BE2C (cell line): ENCODE data around the gene PPFIBP1.

Experiments
- DNase-seq: peaks from one replicate; pipeline ENCODE4 v3.0.0-alpha.2; 2020
- H3K27me3 ChIP-seq: fragments of 250-450 bp; sonication (Bioruptor Pico); 2 replicates; pipeline ENCODE4 v1.5.1; 2020; ENCODE audit warnings: mild to moderate bottlenecking
- H3K36me3 ChIP-seq: fragments of 250-450 bp; sonication (Bioruptor Pico); 2 replicates; pipeline ENCODE4 v1.5.1; 2020; ENCODE audit warnings: mild to moderate bottlenecking
- H3K4me1 ChIP-seq: fragments of 250-450 bp; sonication (Bioruptor Pico); 2 replicates; pipeline ENCODE4 v1.5.1; 2020
- H3K4me3 ChIP-seq: 2 replicates; pipeline ENCODE4 v1.5.1; 2011; ENCODE audit warnings: low read depth, low read length
- H3K9me3 ChIP-seq: fragments of 250-450 bp; sonication (Bioruptor Pico); 2 replicates; pipeline ENCODE4 v1.5.1; 2020
- TF ChIP-seq, protein P1 (sequence below): IDR thresholded peaks from 2 replicates; pipeline ENCODE4 v1.5.1; 2012; ENCODE audit warnings: mild to moderate bottlenecking, low read depth, low read length

PPFIBP1 gene

DNA sequence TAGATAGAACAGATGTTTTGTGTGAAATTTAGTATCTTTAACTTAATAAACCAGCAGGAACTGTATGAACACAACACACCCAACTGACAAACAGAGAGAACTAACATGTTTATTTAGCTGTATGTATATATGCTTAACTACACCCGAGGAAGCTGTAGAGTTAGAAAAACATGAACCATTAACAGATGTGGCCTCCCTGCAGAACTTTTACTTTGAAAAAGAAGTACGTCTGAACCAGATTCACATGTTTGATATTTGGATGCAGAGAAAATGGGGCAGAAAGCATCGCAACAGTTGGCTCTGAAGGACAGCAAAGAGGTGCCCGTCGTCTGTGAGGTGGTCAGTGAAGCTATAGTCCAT lies 172.3 kb downstream of the PPFIBP1 start, which contains the start of gene REP15:
TSS of gene REP15 (plus strand) at position 155 of the 360 bp plus-strand sequence. CDS start at position 271, 116 bp downstream.
- TF ChIP-seq, protein P1, sequence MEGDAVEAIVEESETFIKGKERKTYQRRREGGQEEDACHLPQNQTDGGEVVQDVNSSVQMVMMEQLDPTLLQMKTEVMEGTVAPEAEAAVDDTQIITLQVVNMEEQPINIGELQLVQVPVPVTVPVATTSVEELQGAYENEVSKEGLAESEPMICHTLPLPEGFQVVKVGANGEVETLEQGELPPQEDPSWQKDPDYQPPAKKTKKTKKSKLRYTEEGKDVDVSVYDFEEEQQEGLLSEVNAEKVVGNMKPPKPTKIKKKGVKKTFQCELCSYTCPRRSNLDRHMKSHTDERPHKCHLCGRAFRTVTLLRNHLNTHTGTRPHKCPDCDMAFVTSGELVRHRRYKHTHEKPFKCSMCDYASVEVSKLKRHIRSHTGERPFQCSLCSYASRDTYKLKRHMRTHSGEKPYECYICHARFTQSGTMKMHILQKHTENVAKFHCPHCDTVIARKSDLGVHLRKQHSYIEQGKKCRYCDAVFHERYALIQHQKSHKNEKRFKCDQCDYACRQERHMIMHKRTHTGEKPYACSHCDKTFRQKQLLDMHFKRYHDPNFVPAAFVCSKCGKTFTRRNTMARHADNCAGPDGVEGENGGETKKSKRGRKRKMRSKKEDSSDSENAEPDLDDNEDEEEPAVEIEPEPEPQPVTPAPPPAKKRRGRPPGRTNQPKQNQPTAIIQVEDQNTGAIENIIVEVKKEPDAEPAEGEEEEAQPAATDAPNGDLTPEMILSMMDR: no peak
- peaks cover 6% of the 10 kb centered on the region; the same call in 1 of the 2 replicates for H3K36me3 ChIP-seq
- no peaks in the 10 kb centered on the region for H3K9me3 ChIP-seq
- no peaks in the 10 kb centered on the region for H3K27me3 ChIP-seq
- no peak for DNase-seq
- H3K4me3 ChIP-seq: no peak within 1 kb of the TSS
- H3K4me1 ChIP-seq: no peaks in the 10 kb centered on the region

DNA sequence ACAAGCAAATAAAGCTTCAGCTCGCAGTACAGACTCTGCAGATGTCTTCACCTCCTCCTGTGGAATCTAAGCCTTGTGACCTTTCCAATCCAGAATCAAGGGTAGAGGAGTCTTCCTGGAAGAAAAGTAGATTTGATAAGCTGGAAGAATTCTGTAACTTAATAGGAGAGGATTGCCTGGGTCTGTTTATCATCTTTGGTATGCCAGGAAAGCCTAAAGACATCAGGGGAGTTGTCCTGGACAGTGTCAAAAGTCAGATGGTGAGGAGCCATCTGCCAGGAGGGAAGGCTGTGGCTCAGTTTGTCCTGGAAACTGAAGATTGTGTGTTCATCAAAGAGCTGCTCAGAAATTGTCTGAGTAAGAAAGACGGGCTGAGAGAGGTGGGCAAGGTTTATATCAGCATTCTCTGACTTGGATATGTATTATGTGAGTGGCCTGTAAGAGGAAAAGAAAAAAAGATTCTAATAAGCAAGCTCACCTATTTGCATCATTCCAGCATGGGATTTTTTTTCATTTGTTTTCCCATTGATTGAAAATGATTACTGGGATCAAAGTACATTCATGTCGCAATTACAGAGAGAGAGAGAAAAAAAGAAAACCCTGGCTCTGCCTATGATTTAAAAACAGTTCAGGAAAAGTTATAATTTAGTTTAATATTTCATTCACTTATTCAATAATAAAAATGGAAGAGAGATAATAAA lies 173.0 kb downstream of the PPFIBP1 start:
- H3K27me3 ChIP-seq: no peaks in the 10 kb centered on the region
- H3K9me3 ChIP-seq: no peaks in the 10 kb centered on the region
- H3K4me1 ChIP-seq: no peaks in the 10 kb centered on the region
- H3K36me3 ChIP-seq: peaks cover 5% of the 10 kb centered on the region; the same call in 1 of the 2 replicates
- H3K4me3 ChIP-seq: no peak overlapping the region
- TF ChIP-seq, protein P1: no peak
- peak; percentile 20 for DNase-seq

DNA sequence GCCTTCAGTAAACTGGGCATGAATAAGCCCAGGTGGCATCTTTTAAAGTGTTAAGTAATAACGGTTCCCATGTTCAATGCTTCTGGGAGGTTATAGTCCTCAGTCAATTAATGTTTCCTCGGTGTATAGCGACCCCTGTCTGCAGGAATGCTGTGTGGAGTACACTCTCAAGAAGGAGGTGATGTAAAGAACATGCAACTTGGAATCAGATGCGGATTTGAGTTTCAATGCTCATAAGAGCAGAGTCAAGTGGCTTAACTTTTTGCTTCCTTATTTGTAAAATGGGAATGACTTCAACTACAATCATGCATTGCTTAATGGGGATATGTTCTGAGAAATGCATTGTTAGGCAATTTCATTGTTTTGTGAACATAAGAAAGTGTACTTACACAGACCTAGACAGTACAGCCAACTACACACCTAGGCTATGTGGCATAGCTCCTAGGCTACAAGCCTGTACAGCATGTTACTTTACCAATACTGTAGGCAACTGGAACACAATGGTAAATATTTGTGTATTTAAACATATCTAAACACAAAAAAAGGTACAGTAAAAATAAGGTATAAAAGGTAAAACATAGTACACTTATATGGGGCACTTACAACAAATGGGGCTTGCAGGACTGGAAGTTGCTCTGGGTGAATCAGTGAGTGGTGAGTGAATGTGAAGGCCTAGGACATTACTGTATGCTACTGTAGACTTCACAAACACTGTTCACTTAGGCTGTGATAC lies 179.9 kb downstream of the PPFIBP1 start:
- no peaks in the 10 kb centered on the region; the same call in 1 of the 2 replicates for H3K27me3 ChIP-seq
- H3K4me3 ChIP-seq: no peak overlapping the region
- TF ChIP-seq, protein P1: peak; percentile 96
- DNase-seq: peak; percentile 80
- no peaks in the 10 kb centered on the region for H3K36me3 ChIP-seq
- H3K9me3 ChIP-seq: no peaks in the 10 kb centered on the region
- no peaks in the 10 kb centered on the region for H3K4me1 ChIP-seq

DNA sequence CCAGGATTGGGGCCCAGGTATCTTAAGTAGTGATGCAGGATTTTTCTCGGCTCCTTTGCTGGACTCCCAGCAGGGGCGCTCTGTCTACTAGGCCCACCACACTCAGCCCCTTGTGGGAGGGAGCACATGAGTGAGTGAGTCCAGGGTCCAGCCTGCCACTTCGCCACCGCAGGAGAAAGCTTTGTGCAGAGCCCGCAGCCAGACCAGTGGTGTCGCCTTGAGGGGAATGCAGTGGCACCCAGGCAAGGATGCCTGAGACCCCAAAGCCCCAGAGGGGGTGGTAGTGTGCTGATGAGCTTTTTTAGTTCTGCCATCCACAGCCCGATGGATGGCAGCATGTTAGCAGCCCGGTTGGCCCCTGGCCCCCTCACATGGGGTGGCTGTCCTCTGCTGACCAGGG lies 181.3 kb downstream of the PPFIBP1 start:
- no peaks in the 10 kb centered on the region; the same call in 1 of the 2 replicates for H3K4me1 ChIP-seq
- DNase-seq: peak; percentile 19
- no peak overlapping the region for H3K4me3 ChIP-seq
- H3K27me3 ChIP-seq: no peaks in the 10 kb centered on the region; the same call in 1 of the 2 replicates
- no peaks in the 10 kb centered on the region for H3K9me3 ChIP-seq
- no peaks in the 10 kb centered on the region for H3K36me3 ChIP-seq
- TF ChIP-seq, protein P1: peak; percentile 37

DNA sequence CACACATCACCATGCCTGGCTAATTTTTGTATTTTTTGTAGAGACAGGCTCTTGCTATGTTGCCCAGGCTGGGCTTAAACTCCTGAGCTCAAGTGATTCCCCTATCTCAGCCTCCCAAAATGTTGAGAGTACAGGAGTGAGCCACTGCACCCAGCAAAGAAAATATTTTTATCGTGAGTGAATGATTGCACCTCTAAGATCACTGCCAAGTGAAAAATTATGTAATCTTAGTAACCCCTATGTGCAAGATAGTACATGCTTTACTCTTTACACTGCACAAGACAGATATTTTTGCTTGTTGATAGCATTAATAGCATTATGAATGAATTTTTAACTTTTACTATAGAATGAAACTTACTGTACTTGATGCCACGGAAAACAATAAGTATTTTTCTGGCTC lies 183.2 kb downstream of the PPFIBP1 start:
- TF ChIP-seq, protein P1: no peak

More for the DNA sequence above, 183.2 kb downstream of the PPFIBP1 start:
- no peak for DNase-seq
- no peaks in the 10 kb centered on the region for H3K9me3 ChIP-seq
- H3K4me1 ChIP-seq: no peaks in the 10 kb centered on the region; the same call in 1 of the 2 replicates
- no peak overlapping the region for H3K4me3 ChIP-seq
- no peaks in the 10 kb centered on the region; the same call in 1 of the 2 replicates for H3K27me3 ChIP-seq
- no peaks in the 10 kb centered on the region for H3K36me3 ChIP-seq
